ENCODE measurements around the gene SNCG. TPM values are rescaled to one million over a fixed set of nuclear protein-coding genes. Genes with fewer than 3 reads are reported as not detected.

The SNCG gene
- total RNA-seq (2014; rRNA removed; shearing (Covaris generic)) (not detected in 2 replicates), total RNA-seq (2022) (not detected in 2 replicates), Bru-seq, nascent RNA (not detected), BruChase-seq, experiment 1, labeled RNA remaining after a 6-hour chase (not detected), BruChase-seq, experiment 2, labeled RNA remaining after a 2-hour chase (percentile 14 among the genes with signal in this experiment)
- long read RNA-seq: 0 reads

DNA sequence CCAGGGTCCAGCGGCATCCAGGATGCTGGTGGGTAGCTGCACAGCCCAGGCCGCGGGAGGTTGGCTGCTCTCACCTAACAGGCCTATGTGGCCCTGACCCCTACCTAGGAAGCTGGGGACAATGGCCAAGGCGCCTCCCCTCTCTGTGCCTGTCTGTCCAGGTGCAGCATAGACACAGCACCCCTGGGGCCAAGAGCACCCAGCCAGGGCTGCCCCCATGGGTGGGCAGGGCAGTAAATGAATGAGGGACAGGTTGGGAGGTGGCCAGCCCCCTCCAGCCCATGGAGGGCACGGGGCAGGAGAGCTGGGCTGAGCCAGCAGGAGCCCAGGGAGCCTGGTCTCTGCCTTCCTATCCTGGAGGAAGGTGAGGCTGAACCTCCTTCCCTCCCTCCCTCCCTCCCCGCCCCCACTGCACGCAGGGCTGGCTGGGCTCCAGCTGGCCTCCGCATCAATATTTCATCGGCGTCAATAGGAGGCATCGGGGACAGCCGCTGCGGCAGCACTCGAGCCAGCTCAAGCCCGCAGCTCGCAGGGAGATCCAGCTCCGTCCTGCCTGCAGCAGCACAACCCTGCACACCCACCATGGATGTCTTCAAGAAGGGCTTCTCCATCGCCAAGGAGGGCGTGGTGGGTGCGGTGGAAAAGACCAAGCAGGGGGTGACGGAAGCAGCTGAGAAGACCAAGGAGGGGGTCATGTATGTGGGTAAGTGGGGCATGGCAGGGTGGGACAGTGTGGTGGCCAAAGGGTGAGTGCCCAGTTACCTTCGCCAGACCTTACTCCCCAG is at the start of gene SNCG:
SNCG (plus strand) TSS at position 484 of the 785 bp plus-strand sequence; CDS start at position 583, 99 bp downstream.
- no peaks in the 10 kb centered on the region for H3K36me3 ChIP-seq (ENCODE audit: insufficient read depth, low read length)
- POLR2A ChIA-PET: no interaction called here

DNA sequence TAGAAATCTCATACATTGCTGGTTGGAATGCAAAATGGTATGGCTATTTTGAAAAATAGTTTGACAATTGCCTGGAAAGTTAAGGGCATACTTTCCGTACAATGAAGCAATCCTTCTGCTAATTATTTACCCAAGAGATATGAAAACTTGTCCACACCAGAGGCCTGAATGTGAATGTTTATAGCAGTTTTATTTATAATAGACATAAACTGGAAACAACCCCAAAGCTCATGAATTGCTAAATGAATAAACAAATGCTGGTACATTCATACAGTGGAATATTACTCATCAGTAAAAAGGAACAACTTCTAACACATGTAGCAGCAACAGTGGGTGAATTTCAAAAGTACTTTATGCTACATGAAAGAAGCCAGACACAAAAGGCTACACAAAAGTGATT is 43.7 kb upstream of the SNCG start:
- H3K9me3 ChIP-seq (ENCODE audit: low read length): no peaks in the 10 kb centered on the region
- no TSS peak for BruUV-seq (replicated peaks)
- ChIA-PET CTCF (ENCODE audit: unreplicated experiment) (no interaction called here), POLR2A (no interaction called here)
- H3K79me2 ChIP-seq (ENCODE audit: insufficient read depth, low read depth, low read length): no peaks in the 10 kb centered on the region
- H4K20me1 ChIP-seq (ENCODE audit: insufficient read depth, low read length): no peaks in the 10 kb centered on the region
- no peaks in the 10 kb centered on the region for H3K36me3 ChIP-seq (ENCODE audit: insufficient read depth, low read length)
- no peaks in the 10 kb centered on the region for H3K4me1 ChIP-seq (ENCODE audit: insufficient read depth, low read length, poor library complexity, severe bottlenecking)
- DNase-seq (ENCODE audit: low spot score): no peak
- TF ChIP-seq, protein P1, sequence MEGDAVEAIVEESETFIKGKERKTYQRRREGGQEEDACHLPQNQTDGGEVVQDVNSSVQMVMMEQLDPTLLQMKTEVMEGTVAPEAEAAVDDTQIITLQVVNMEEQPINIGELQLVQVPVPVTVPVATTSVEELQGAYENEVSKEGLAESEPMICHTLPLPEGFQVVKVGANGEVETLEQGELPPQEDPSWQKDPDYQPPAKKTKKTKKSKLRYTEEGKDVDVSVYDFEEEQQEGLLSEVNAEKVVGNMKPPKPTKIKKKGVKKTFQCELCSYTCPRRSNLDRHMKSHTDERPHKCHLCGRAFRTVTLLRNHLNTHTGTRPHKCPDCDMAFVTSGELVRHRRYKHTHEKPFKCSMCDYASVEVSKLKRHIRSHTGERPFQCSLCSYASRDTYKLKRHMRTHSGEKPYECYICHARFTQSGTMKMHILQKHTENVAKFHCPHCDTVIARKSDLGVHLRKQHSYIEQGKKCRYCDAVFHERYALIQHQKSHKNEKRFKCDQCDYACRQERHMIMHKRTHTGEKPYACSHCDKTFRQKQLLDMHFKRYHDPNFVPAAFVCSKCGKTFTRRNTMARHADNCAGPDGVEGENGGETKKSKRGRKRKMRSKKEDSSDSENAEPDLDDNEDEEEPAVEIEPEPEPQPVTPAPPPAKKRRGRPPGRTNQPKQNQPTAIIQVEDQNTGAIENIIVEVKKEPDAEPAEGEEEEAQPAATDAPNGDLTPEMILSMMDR (conservative IDR thresholded peaks at IDR 0.05; ENCODE audit: low read length): no peak
- no peak for TF ChIP-seq EZH2phosphoT487 (IDR thresholded peaks at IDR 0.05; ENCODE audit: borderline replicate concordance, low read depth, low read length)
- H3K9me2 ChIP-seq (ENCODE audit: insufficient read depth, low read length): no peaks in the 10 kb centered on the region
- no peak overlapping the region for H2AFZ ChIP-seq (ENCODE audit: low read length)
- H3K27ac ChIP-seq (ENCODE audit: low read depth, low read length, poor library complexity, severe bottlenecking): no peak overlapping the region
- H3K4me3 ChIP-seq (ENCODE audit: low read depth, low read length, poor library complexity, severe bottlenecking): no peak overlapping the region
- intact Hi-C loops (cut with micrococcal nuclease; ENCODE audit: unreplicated experiment): no loop called here
- no peak overlapping the region for H3K4me2 ChIP-seq (ENCODE audit: low read length)

More for the DNA sequence above, at the start of gene SNCG:
- CTCF ChIA-PET (ENCODE audit: unreplicated experiment): no interaction called here
- no peaks in the 10 kb centered on the region for H3K9me3 ChIP-seq (ENCODE audit: low read length)
- no peak within 1 kb of the TSS for H3K4me2 ChIP-seq (ENCODE audit: low read length)
- H3K9me2 ChIP-seq (ENCODE audit: insufficient read depth, low read length): no peaks in the 10 kb centered on the region
- H2AFZ ChIP-seq (ENCODE audit: low read length): no peak within 1 kb of the TSS
- intact Hi-C loops (cut with micrococcal nuclease; ENCODE audit: unreplicated experiment): no loop called here
- H3K79me2 ChIP-seq (ENCODE audit: insufficient read depth, low read depth, low read length): no peaks in the 10 kb centered on the region
- no peaks in the 10 kb centered on the region for H4K20me1 ChIP-seq (ENCODE audit: insufficient read depth, low read length)
- no peak within 1 kb of the TSS for H3K4me3 ChIP-seq (ENCODE audit: low read depth, low read length, poor library complexity, severe bottlenecking)
- BruUV-seq (replicated peaks): no TSS peak
- TF ChIP-seq, protein P1 (conservative IDR thresholded peaks at IDR 0.05; ENCODE audit: low read length): no peak
- TF ChIP-seq EZH2phosphoT487 (IDR thresholded peaks at IDR 0.05; ENCODE audit: borderline replicate concordance, low read depth, low read length): no peak
- DNase-seq (ENCODE audit: low spot score): no peak
- no peaks in the 10 kb centered on the region for H3K4me1 ChIP-seq (ENCODE audit: insufficient read depth, low read length, poor library complexity, severe bottlenecking)
- H3K27ac ChIP-seq (ENCODE audit: low read depth, low read length, poor library complexity, severe bottlenecking): no peak within 1 kb of the TSS

DNA sequence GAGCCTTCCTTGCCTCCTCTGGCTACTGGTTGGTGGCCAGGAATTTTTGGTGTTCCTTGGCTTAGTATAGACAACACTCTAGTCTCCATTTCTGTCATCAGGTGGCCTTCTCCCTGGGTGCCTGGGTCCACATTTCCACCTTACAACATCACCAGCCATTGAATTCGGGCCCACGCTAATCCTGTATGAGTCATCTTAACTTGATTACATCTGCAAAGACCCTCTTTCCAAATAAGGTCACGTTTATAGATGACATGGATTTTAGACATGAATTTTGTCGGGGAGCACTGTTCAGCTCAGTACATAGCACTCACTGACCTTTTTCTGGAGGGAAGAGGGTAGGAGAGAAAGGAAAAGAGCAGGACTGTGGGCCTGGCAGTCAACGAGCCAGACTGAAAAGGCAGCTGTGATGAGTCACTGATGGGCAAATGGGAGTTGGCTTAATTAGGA is 40.4 kb upstream of the SNCG start:
- CTCF ChIA-PET (ENCODE audit: unreplicated experiment): no interaction called here
- intact Hi-C loops (cut with micrococcal nuclease; ENCODE audit: unreplicated experiment): no loop called here
- H3K4me2 ChIP-seq (ENCODE audit: low read length): no peak overlapping the region
- H3K4me3 ChIP-seq (ENCODE audit: low read depth, low read length, poor library complexity, severe bottlenecking): no peak overlapping the region
- TF ChIP-seq, protein P1 (conservative IDR thresholded peaks at IDR 0.05; ENCODE audit: low read length): no peak
- no peak for TF ChIP-seq EZH2phosphoT487 (IDR thresholded peaks at IDR 0.05; ENCODE audit: borderline replicate concordance, low read depth, low read length)
- DNase-seq (ENCODE audit: low spot score): no peak
- no peaks in the 10 kb centered on the region for H3K9me2 ChIP-seq (ENCODE audit: insufficient read depth, low read length)
- no TSS peak for BruUV-seq (replicated peaks)
- H3K36me3 ChIP-seq (ENCODE audit: insufficient read depth, low read length): no peaks in the 10 kb centered on the region
- no peaks in the 10 kb centered on the region for H3K79me2 ChIP-seq (ENCODE audit: insufficient read depth, low read depth, low read length)
- no peaks in the 10 kb centered on the region for H3K4me1 ChIP-seq (ENCODE audit: insufficient read depth, low read length, poor library complexity, severe bottlenecking)
- H4K20me1 ChIP-seq (ENCODE audit: insufficient read depth, low read length): no peaks in the 10 kb centered on the region
- no peak overlapping the region for H3K27ac ChIP-seq (ENCODE audit: low read depth, low read length, poor library complexity, severe bottlenecking)
- no peaks in the 10 kb centered on the region for H3K9me3 ChIP-seq (ENCODE audit: low read length)
- no peak overlapping the region for H2AFZ ChIP-seq (ENCODE audit: low read length)
- POLR2A ChIA-PET: no interaction called here
